CD4-positive, CD25-positive, alpha-beta regulatory T cell (primary cell): ENCODE measurements around the gene PRKAG2. TPM values are rescaled to one million over a fixed set of nuclear protein-coding genes. Genes with fewer than 3 reads are reported as not detected.

ENCODE experiments used
- ATAC-seq, 2 donors: fragments of 150-1000 bp; cut with Tn5 transposase; one replicate each; pipeline ENCODE4 v1.10.0; 2021; ENCODE audit warnings: low read depth in 2 of 2, moderate number of reproducible peaks in 2 of 2, moderate library complexity in 1 of 2
- DNase-seq, 3 donors: peaks; one replicate each; pipeline versions ENCODE4 v3.0.0 to v3.0.0-alpha.2; 2012 to 2022; ENCODE audit warnings: mixed read lengths in 1 of 3
- H3K27ac ChIP-seq: one replicate; pipeline ENCODE4 v1.7.0; 2013; ENCODE audit warnings: mild to moderate bottlenecking, low read length; ENCODE audit not compliant: insufficient read depth, poor library complexity, severe bottlenecking
- H3K27me3 ChIP-seq: one replicate; pipeline ENCODE4 v1.7.0; 2013; ENCODE audit warnings: low read length; ENCODE audit not compliant: control insufficient read depth, insufficient read depth
- H3K36me3 ChIP-seq: one replicate; pipeline ENCODE4 v1.7.0; 2013; ENCODE audit warnings: mild to moderate bottlenecking, low read length, moderate library complexity; ENCODE audit not compliant: control insufficient read depth, insufficient read depth
- H3K4me1 ChIP-seq: 2 replicates; pipeline ENCODE4 v1.7.0; 2013; ENCODE audit warnings: mild to moderate bottlenecking, low read length; ENCODE audit not compliant: insufficient read depth, control insufficient read depth, poor library complexity, severe bottlenecking
- H3K4me3 ChIP-seq: one replicate; pipeline ENCODE4 v1.7.0; 2013; ENCODE audit warnings: low read depth, mild to moderate bottlenecking, low read length, moderate library complexity
- H3K9me3 ChIP-seq, 2 experiments: 1 replicate in 1 of 2; 2 replicates in 1 of 2; pipeline ENCODE4 v1.7.0; 2013; ENCODE audit warnings: low read length in 2 of 2, mild to moderate bottlenecking in 1 of 2, moderate library complexity in 1 of 2; ENCODE audit not compliant: control insufficient read depth in 2 of 2
- H3K27ac Mint-ChIP-seq, 3 donors: one replicate each; pipeline ENCODE4 v1.8.0; 2020 to 2022; ENCODE audit warnings: mild to moderate bottlenecking in 3 of 3, mixed read lengths in 3 of 3, moderate library complexity in 2 of 3
- H3K27me3 Mint-ChIP-seq: one replicate; pipeline ENCODE4 v1.8.0; 2022; ENCODE audit warnings: mild to moderate bottlenecking, mixed read lengths
- H3K36me3 Mint-ChIP-seq: one replicate; pipeline ENCODE4 v1.8.0; 2020; ENCODE audit warnings: mixed read lengths
- H3K4me1 Mint-ChIP-seq, 4 donors: one replicate each; pipeline ENCODE4 v1.8.0; 2020 to 2022; ENCODE audit warnings: mixed read lengths in 4 of 4, mild to moderate bottlenecking in 1 of 4
- H3K4me3 Mint-ChIP-seq, 4 donors: one replicate each; pipeline ENCODE4 v1.8.0; 2020 to 2022; ENCODE audit warnings: mild to moderate bottlenecking in 4 of 4, mixed read lengths in 4 of 4, moderate library complexity in 3 of 4
- H3K9me3 Mint-ChIP-seq, 7 donors: one replicate each; pipeline ENCODE4 v1.8.0; 2020 to 2022; ENCODE audit warnings: mixed read lengths in 7 of 7, mild to moderate bottlenecking in 3 of 7, moderate library complexity in 2 of 7
- polyA plus RNA-seq, 4 donors: library from polyadenylated mRNA; unstranded; fragments of 300-500 nt; fragmentation: Illumina TruSeq; gene quantifications; one replicate each; pipeline ENCODE4 v1.2.3, GENCODE V29; 2021
- total RNA-seq: library from RNA; stranded (reverse); gene quantifications from one replicate; pipeline ENCODE4 v1.2.3, GENCODE V29; 2022

The PRKAG2 gene
- total and polyA plus RNA-seq, 5 donors from 2014 or later: 19.9 to 43.0 (median 26.1) TPM

DNA sequence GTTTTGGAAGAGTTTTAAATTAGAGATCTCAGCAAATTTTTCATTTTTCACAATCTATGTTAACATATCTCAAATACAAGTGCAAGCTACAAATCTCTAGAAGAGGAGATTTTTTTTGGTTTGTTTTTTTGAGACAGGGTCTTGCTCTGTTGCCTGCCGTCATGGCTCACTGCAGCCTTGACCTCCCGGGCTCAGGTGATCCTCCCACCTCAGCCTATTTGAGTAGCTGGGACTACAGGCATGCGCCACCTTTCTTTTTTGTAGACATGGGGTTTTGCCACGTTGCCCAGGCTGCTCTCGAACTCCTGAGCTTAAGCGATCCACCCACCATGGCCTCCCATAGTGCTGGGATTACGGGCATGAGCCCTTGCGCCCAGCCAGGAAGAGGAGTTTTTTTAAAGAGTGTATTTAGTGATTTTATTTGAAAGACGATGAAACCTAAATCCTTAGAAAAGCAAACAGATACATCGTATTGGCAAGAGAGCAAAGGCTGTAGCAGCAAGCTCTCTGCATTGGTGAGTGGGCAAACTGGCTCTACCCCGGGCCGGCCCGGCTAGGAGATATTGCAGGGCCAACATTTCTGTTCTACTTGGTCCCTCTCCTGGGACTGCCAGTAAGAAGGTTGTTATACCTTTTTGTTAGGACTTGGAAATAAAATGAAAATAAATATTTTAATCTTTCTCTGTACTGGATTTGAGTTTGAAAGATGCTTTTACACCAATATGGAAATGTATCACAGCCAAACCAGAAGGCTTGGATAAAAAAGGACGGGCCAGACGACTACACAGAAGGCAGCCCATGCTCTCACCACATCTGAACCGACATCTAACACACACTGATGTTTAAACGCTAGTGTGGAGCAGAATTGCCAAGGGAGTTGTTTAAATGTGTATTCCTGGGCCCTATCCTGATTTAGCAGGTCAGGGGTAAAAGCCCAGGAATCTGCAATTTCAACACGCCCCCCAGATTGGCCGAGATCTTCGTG lies 307.7 kb downstream of the PRKAG2 start:
- Mint-ChIP-seq H3K4me3 (no peak overlapping the region), H3K27ac (no peak overlapping the region), H3K36me3 (peaks cover 15% of the 10 kb centered on the region), H3K4me1 (no peaks in the 10 kb centered on the region), H3K27me3 (no peaks in the 10 kb centered on the region), H3K9me3 (no peaks in the 10 kb centered on the region)
- no peaks in the 10 kb centered on the region for H3K4me1 ChIP-seq
- DNase-seq: no peak
- peaks cover 27% of the 10 kb centered on the region for H3K36me3 ChIP-seq
- no peaks in the 10 kb centered on the region for H3K27me3 ChIP-seq
- H3K9me3 ChIP-seq: no peaks in the 10 kb centered on the region
- no peak overlapping the region for H3K27ac ChIP-seq
- ATAC-seq: no peak
- no peak overlapping the region for H3K4me3 ChIP-seq

DNA sequence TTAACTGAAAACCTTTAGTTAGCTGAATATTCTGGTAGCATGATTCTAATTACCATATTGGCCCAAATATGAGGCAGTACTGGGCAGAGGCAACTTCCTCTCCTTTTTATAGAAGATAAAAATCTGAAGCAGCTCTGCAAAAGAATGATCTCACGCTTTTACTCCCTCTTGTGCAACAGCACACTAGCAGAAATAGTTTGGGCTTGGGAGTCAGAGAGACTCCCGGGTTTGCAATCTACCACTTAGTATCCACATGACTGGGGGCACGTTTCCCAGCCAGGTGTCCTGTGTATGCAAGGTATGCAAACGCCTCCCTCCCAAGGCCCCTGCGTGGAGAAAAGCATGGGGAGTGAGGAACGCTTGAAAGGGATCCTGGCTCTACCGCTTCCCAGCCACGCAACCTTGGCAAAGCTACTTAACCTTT lies 310.0 kb downstream of the PRKAG2 start:
- ATAC-seq: no peak
- no peak overlapping the region for H3K4me3 Mint-ChIP-seq
- DNase-seq: no peak
- no peak overlapping the region for H3K4me3 ChIP-seq
- H3K4me1 ChIP-seq: no peaks in the 10 kb centered on the region
- no peaks in the 10 kb centered on the region for H3K4me1 Mint-ChIP-seq
- no peaks in the 10 kb centered on the region for H3K27me3 ChIP-seq
- H3K36me3 ChIP-seq: peaks cover 34% of the 10 kb centered on the region
- no peaks in the 10 kb centered on the region for H3K9me3 ChIP-seq
- no peak overlapping the region for H3K27ac ChIP-seq
- no peaks in the 10 kb centered on the region for H3K9me3 Mint-ChIP-seq
- no peak overlapping the region for H3K27ac Mint-ChIP-seq
- peaks cover 21% of the 10 kb centered on the region for H3K36me3 Mint-ChIP-seq
- no peaks in the 10 kb centered on the region for H3K27me3 Mint-ChIP-seq

DNA sequence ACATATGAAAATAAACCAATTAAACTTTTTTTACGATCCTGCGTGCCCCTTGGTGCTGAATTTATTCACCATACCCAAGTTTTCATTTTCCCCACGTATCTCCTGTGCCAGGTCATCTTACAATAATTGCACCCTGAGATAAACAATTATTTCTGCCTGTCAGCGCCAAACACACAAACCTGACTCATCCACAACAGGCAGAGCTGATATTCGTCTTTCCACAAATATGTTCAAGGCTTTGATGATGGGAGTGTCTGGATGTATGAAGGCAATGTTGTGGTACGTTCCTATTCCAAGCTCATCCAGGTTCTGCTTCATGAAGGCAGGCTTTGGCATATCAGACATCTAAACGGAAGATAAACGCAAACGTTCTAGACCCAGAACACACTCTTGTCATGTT lies 311.4 kb downstream of the PRKAG2 start:
- H3K27ac Mint-ChIP-seq: no peak overlapping the region
- H3K27me3 Mint-ChIP-seq: no peaks in the 10 kb centered on the region

DNA sequence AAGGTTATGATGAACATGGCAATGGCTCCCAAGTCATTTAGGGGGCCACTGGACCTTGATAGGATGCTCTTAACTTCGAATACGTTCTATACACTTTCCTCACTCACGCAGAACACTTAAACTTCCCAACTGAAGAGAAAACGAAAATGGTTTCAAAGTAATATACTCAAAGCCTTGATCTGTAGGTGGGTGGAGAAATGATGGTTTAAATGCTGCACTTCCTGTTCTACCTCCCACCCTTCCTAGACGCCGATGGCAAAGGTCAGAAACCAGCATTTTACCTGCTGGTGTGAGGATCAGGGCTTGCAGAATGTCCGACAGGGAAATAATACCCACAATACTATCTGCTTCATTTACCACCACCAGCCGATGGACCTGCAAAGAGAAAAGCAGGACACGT lies 316.7 kb downstream of the PRKAG2 start:
- DNase-seq (peak in 1 of 3 donors; percentile 60), ATAC-seq (no peak)
- Mint-ChIP-seq H3K27me3 (no peaks in the 10 kb centered on the region), H3K36me3 (peaks cover 45% of the 10 kb centered on the region), H3K9me3 (no peaks in the 10 kb centered on the region), H3K4me3 (peak overlapping the region in 1 of 4 donors; percentile 18), H3K27ac (peak overlapping the region; percentile 77 to 85 (median 84)), H3K4me1 (peaks cover 6 to 21% (median 15%) of the 10 kb centered on the region in 4 donors)
- peak overlapping the region; percentile 55 for H3K27ac ChIP-seq
- no peaks in the 10 kb centered on the region for H3K27me3 ChIP-seq
- H3K4me3 ChIP-seq: peak overlapping the region; percentile 45
- H3K36me3 ChIP-seq: peaks cover 49% of the 10 kb centered on the region
- H3K4me1 ChIP-seq: no peaks in the 10 kb centered on the region
- H3K9me3 ChIP-seq: no peaks in the 10 kb centered on the region

More for the DNA sequence above, 311.4 kb downstream of the PRKAG2 start:
- no peak overlapping the region for H3K27ac ChIP-seq
- Mint-ChIP-seq H3K9me3 (no peaks in the 10 kb centered on the region), H3K4me1 (peaks cover 0 to 5% (median 4%) of the 10 kb centered on the region in 4 donors), H3K4me3 (no peak overlapping the region), H3K36me3 (peaks cover 29% of the 10 kb centered on the region)
- DNase-seq (no peak), ATAC-seq (no peak)
- no peak overlapping the region for H3K4me3 ChIP-seq
- no peaks in the 10 kb centered on the region for H3K9me3 ChIP-seq
- H3K36me3 ChIP-seq: peaks cover 36% of the 10 kb centered on the region
- H3K27me3 ChIP-seq: no peaks in the 10 kb centered on the region
- H3K4me1 ChIP-seq: no peaks in the 10 kb centered on the region

DNA sequence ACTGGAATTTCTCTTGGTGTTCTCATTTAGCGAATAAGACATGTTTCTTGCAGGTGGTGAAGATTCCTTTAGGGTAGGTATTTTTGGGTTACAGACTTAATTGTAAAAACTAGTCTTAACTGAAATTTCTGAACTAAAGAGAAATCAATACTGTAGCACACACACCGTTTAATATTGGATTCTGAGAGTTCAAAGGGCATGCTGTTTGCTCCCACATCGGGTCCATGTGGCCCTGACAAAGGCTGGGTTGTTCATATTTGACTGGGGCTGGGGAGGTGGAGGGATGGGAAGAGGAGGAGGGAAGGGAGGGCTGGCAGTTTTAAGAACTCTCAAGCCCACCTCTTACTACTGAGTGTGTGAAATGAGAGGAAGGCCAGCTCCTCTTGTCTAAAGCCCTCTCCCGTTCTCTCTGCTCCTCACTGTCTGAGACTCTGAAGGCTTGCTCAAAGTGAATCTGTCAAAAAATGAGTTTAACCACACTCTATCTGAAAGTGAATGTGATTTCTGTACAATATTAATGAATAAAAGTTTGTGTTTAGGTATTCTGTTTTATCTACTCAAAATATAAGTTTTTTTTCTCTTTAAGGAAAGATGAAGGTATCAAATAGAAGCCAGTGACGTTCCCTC lies 317.2 kb downstream of the PRKAG2 start:
- H3K4me3 ChIP-seq: peak overlapping the region; percentile 45
- H3K4me1 ChIP-seq: no peaks in the 10 kb centered on the region
- H3K27ac Mint-ChIP-seq: peak overlapping the region; percentile 77 to 85 (median 84)
- H3K4me1 Mint-ChIP-seq: peaks cover 6 to 21% (median 15%) of the 10 kb centered on the region in 4 donors
- H3K4me3 Mint-ChIP-seq: no peak overlapping the region
- no peaks in the 10 kb centered on the region for H3K9me3 ChIP-seq
- H3K27me3 ChIP-seq: no peaks in the 10 kb centered on the region
- no peaks in the 10 kb centered on the region for H3K9me3 Mint-ChIP-seq
- peaks cover 45% of the 10 kb centered on the region for H3K36me3 Mint-ChIP-seq
- H3K36me3 ChIP-seq: peaks cover 44% of the 10 kb centered on the region
- no peaks in the 10 kb centered on the region for H3K27me3 Mint-ChIP-seq
- no peak for ATAC-seq
- peak in 1 of 3 donors; percentile 10 for DNase-seq
- peak overlapping the region; percentile 55 for H3K27ac ChIP-seq

DNA sequence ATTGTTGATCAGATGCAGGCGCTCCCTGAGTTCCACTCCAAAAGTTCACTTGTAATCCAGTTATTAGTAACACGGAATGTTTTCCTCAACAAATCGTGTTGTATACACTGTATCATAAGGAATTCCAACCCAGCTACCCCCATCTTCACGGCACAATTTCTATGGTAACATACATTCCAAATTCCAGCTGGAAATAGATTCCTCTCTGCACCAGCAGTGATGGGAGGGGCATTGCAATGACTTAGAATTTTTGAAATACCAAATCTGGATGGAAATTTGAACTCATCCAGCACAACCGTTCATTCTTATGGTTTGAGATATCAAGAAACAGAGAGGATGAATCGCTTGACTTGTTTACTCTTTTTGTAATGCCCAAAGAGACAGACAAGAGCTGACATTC lies 318.3 kb downstream of the PRKAG2 start:
- Histone ChIP-seq H3K36me3 (peaks cover 35% of the 10 kb centered on the region), H3K27ac (no peak overlapping the region), H3K4me1 (no peaks in the 10 kb centered on the region), H3K4me3 (no peak overlapping the region), H3K27me3 (no peaks in the 10 kb centered on the region), H3K9me3 (no peaks in the 10 kb centered on the region)
- no peaks in the 10 kb centered on the region for H3K9me3 Mint-ChIP-seq
- H3K27me3 Mint-ChIP-seq: no peaks in the 10 kb centered on the region
- DNase-seq: no peak
- ATAC-seq: no peak
- no peak overlapping the region for H3K4me3 Mint-ChIP-seq
- no peak overlapping the region for H3K27ac Mint-ChIP-seq
- H3K36me3 Mint-ChIP-seq: peaks cover 36% of the 10 kb centered on the region
- H3K4me1 Mint-ChIP-seq: peaks cover 6 to 21% (median 15%) of the 10 kb centered on the region in 4 donors

DNA sequence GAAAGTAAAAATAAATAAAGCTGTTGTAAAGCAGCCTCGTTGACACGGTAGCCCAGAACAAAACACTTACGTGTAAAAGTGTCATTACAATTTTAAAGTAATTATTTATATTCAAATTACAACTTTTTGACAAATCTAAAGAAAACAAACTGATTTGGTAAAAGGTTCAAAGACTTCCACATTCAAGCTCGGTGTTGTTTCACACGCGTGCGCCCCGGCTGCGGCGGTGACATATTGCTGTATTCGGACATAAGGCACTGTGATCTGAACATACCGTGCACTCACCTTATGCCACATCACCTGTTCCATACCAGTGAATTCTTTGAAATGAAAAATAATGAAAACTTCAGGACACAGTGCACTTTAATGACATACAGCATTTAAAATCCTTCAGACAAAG lies 320.3 kb downstream of the PRKAG2 start:
- H3K4me3 Mint-ChIP-seq: no peak overlapping the region
- Histone ChIP-seq H3K27me3 (no peaks in the 10 kb centered on the region), H3K4me1 (no peaks in the 10 kb centered on the region), H3K4me3 (no peak overlapping the region), H3K9me3 (no peaks in the 10 kb centered on the region), H3K27ac (no peak overlapping the region), H3K36me3 (peaks cover 33% of the 10 kb centered on the region)
- peaks cover 6 to 21% (median 15%) of the 10 kb centered on the region in 4 donors for H3K4me1 Mint-ChIP-seq
- H3K36me3 Mint-ChIP-seq: peaks cover 33% of the 10 kb centered on the region
- ATAC-seq (no peak), DNase-seq (no peak)
- H3K9me3 Mint-ChIP-seq: no peaks in the 10 kb centered on the region
- no peak overlapping the region for H3K27ac Mint-ChIP-seq
- no peaks in the 10 kb centered on the region for H3K27me3 Mint-ChIP-seq
